H1 (cell line): ENCODE measurements around the gene RYR3. TPM values are rescaled to one million over a fixed set of nuclear protein-coding genes. Genes with fewer than 3 reads are reported as not detected.

ENCODE experiments used
- YY1 ChIP-seq: IDR thresholded peaks from 2 replicates; pipeline ENCODE4 v1.6.1; 2011; ENCODE audit warnings: low read depth, mild to moderate bottlenecking, low read length
- polyA plus RNA-seq, 7 experiments: library from polyadenylated mRNA; depleted of rRNA in 3 of 7; stranded (reverse) in 5 of 7; unstranded in 2 of 7; fragments of >200 nt in 5 of 7; fragments of 200-250 nt in 2 of 7; gene quantifications; 1 replicate in 5 of 7; 2 replicates in 1 of 7; 4 replicates in 1 of 7; pipeline versions ENCODE4 v1.2.1 to v1.2.3, GENCODE V29; 2011 to 2013; ENCODE audit warnings: missing spikeins in 2 of 7, mixed read lengths in 2 of 7
- total RNA-seq: library from RNA; stranded (reverse); fragmentation: NEBNext Ultra II Directional; extraction: Animal tissue kit (Norgen Biotek cat#: 25700); gene quantifications from 2 replicates; pipeline ENCODE4 v1.2.1, GENCODE V29; 2021

The RYR3 gene
- total and polyA plus RNA-seq, 2 of the 8 experiments (the other 6 are each of a cell fraction or from before 2014, with no cell fraction given) = 0.33 to 3.4 TPM

- no peak for TF ChIP-seq YY1
These were observed 224.4 kb downstream of the RYR3 start (continued) for GRCh38 chr15:33535135-33535534.
